ENCODE data around the gene UBE2E2.

Gene UBE2E2

GRCh38 chr3:23387286-23387918 lies 184.3 kb downstream of the UBE2E2 start:
- no peak for DNase-seq (ENCODE audit: low spot score)

GRCh38 chr3:23389089-23389488 lies 186.0 kb downstream of the UBE2E2 start:
- DNase-seq (ENCODE audit: low spot score), result no peak
- no peak for TF ChIP-seq CTCF (IDR thresholded peaks at IDR 0.05; ENCODE audit: extremely low read depth, missing control alignments)

More at GRCh38 chr3:23387286-23387918, 184.3 kb downstream of the UBE2E2 start:
- TF ChIP-seq CTCF (IDR thresholded peaks at IDR 0.05; ENCODE audit: extremely low read depth, missing control alignments), result no peak

- DNase-seq (ENCODE audit: low spot score), result no peak
- no peak for TF ChIP-seq CTCF (IDR thresholded peaks at IDR 0.05; ENCODE audit: extremely low read depth, missing control alignments)
Measured at GRCh38 chr3:23389686-23390085, 186.6 kb downstream of the UBE2E2 start.

GRCh38 chr3:23390446-23390845 lies 187.3 kb downstream of the UBE2E2 start:
- DNase-seq (ENCODE audit: low spot score), result no peak
- no peak for TF ChIP-seq CTCF (IDR thresholded peaks at IDR 0.05; ENCODE audit: extremely low read depth, missing control alignments)

GRCh38 chr3:23390989-23391553 lies 187.9 kb downstream of the UBE2E2 start:
- TF ChIP-seq CTCF (IDR thresholded peaks at IDR 0.05; ENCODE audit: extremely low read depth, missing control alignments), result no peak
- no peak for DNase-seq (ENCODE audit: low spot score)

- TF ChIP-seq CTCF (IDR thresholded peaks at IDR 0.05; ENCODE audit: extremely low read depth, missing control alignments), result no peak
- no peak for DNase-seq (ENCODE audit: low spot score)
Measured at GRCh38 chr3:23395115-23395514, 192.0 kb downstream of the UBE2E2 start.

GRCh38 chr3:23396746-23397145 lies 193.6 kb downstream of the UBE2E2 start:
- no peak for TF ChIP-seq CTCF (IDR thresholded peaks at IDR 0.05; ENCODE audit: extremely low read depth, missing control alignments)
- DNase-seq (ENCODE audit: low spot score), result no peak
